ENCODE results near the gene ADGRB2.

Gene ADGRB2, protein sequence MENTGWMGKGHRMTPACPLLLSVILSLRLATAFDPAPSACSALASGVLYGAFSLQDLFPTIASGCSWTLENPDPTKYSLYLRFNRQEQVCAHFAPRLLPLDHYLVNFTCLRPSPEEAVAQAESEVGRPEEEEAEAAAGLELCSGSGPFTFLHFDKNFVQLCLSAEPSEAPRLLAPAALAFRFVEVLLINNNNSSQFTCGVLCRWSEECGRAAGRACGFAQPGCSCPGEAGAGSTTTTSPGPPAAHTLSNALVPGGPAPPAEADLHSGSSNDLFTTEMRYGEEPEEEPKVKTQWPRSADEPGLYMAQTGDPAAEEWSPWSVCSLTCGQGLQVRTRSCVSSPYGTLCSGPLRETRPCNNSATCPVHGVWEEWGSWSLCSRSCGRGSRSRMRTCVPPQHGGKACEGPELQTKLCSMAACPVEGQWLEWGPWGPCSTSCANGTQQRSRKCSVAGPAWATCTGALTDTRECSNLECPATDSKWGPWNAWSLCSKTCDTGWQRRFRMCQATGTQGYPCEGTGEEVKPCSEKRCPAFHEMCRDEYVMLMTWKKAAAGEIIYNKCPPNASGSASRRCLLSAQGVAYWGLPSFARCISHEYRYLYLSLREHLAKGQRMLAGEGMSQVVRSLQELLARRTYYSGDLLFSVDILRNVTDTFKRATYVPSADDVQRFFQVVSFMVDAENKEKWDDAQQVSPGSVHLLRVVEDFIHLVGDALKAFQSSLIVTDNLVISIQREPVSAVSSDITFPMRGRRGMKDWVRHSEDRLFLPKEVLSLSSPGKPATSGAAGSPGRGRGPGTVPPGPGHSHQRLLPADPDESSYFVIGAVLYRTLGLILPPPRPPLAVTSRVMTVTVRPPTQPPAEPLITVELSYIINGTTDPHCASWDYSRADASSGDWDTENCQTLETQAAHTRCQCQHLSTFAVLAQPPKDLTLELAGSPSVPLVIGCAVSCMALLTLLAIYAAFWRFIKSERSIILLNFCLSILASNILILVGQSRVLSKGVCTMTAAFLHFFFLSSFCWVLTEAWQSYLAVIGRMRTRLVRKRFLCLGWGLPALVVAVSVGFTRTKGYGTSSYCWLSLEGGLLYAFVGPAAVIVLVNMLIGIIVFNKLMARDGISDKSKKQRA (N-terminal part only)

DNA sequence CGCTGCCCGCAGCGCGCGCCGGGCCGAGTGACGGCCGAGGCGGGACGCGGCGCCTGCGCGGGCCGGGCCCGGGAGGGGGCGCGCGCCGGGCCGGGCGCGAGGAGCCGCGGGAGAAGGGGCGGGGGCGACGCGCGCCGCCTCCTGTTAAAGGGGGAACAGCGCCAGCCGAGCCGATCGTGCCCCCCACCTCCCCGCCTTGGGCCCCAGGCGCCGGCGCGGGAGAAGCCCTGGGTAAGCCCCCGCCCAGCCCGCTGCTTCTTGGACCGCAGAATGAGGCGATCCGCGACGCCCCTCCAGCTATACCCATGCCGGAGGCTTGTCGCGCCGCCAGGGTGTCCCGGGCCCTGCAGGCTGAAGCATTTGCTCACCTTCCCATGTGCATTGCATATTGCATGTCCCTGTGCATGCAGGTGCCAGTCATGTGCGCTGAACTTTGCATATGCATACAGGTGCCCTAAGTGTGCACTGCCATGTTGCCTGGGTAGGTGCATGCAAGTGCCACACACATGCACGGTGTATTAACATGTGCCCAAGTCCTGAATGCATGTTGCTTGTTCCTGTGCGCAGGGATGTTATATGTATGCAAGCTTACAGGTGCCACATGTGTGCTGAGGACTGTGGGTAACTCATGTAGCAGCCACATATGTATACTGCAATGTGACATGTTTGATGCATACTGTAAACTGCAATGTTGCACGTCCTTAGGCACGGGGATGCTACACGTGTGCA lies at the start of gene ADGRB2:
Gene ADGRB2, minus strand, starts transcription at position 29 of the 729 bp plus-strand sequence. CDS start 7,119 bp downstream, outside the sequence.
- no peaks in the 10 kb centered on the region for H3K9me3 ChIP-seq (ENCODE audit: control insufficient read depth, low read depth, low read length)
- H3K27ac ChIP-seq (ENCODE audit: low read length): no peak within 1 kb of the TSS
- peaks cover 33% of the 10 kb centered on the region for H3K4me1 ChIP-seq (ENCODE audit: control insufficient read depth, low read depth, low read length)
- H3K27me3 ChIP-seq (ENCODE audit: control insufficient read depth, insufficient read depth, low read length): peaks cover 30% of the 10 kb centered on the region
- no peak within 1 kb of the TSS for H3K9ac ChIP-seq (ENCODE audit: low read length)
- no peaks in the 10 kb centered on the region for H3K36me3 ChIP-seq (ENCODE audit: control insufficient read depth, low read depth, low read length)
- H3K4me3 ChIP-seq (ENCODE audit: low read length): peak within 1 kb of the TSS; percentile 65

DNA sequence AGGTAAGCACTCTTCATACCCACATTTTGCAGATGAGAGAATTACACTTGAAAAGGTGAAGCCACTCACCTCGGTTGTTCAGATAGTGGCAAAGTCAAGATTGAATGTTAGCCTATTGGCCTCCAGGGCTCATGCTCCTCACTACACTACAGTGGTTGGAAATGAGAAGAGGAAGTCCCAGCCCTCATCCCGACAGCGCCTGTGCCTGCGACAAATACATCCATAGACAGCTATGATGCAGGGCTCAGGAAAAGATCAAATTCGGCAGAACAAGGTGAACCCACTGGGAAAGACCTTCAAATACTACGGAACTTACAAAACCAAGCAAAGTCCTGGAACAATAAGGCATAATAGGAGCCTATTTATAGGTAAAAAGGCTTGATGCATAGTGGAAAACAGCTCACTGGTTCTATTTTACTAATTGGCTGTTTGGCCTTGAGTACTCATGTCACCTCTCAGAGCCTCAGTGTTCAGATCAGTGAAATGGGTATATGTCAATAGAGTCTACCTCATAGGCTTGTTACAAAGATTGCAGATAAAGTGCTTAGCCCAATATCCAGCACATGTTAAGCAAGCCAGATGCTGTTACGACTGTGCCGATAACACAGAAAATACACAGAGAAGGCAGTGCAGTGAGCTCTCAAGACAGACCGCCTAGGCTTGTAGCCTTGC lies 48.2 kb upstream of the ADGRB2 start:
- Histone ChIP-seq H3K27me3 (ENCODE audit: control insufficient read depth, insufficient read depth, low read length) (no peaks in the 10 kb centered on the region), H3K9me3 (ENCODE audit: control insufficient read depth, low read depth, low read length) (no peaks in the 10 kb centered on the region), H3K9ac (ENCODE audit: low read length) (no peak overlapping the region), H3K4me3 (ENCODE audit: low read length) (no peak overlapping the region), H3K36me3 (ENCODE audit: control insufficient read depth, low read depth, low read length) (no peaks in the 10 kb centered on the region), H3K4me1 (ENCODE audit: control insufficient read depth, low read depth, low read length) (no peaks in the 10 kb centered on the region), H3K27ac (ENCODE audit: low read length) (no peak overlapping the region)

DNA sequence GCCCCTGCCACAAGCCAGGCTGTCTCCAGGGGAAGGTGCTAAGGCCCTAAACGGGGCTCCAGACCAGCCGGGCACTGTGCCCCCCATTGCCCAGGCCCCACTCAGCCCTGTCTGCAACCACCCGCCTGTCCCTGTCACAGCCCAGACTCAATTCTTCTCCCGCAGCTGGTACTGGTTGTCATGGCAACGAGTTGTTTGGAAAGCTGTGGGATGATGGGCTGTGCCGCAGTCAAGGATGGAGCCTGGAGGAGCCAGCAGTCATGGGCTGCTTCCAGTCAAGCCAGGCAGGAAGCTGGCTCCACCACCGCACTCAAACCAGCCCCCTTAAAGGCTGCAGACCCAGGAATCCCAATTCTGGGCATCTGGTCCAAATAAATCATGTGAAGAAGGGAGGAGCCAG lies 47.5 kb upstream of the ADGRB2 start:
- H3K36me3 ChIP-seq (ENCODE audit: control insufficient read depth, low read depth, low read length): no peaks in the 10 kb centered on the region
- H3K27ac ChIP-seq (ENCODE audit: low read length): no peak overlapping the region
- no peaks in the 10 kb centered on the region for H3K9me3 ChIP-seq (ENCODE audit: control insufficient read depth, low read depth, low read length)
- H3K4me1 ChIP-seq (ENCODE audit: control insufficient read depth, low read depth, low read length): no peaks in the 10 kb centered on the region
- no peak overlapping the region for H3K4me3 ChIP-seq (ENCODE audit: low read length)
- H3K27me3 ChIP-seq (ENCODE audit: control insufficient read depth, insufficient read depth, low read length): no peaks in the 10 kb centered on the region
- no peak overlapping the region for H3K9ac ChIP-seq (ENCODE audit: low read length)

- Histone ChIP-seq H3K4me1 (ENCODE audit: control insufficient read depth, low read depth, low read length) (no peaks in the 10 kb centered on the region), H3K4me3 (ENCODE audit: low read length) (no peak overlapping the region), H3K36me3 (ENCODE audit: control insufficient read depth, low read depth, low read length) (no peaks in the 10 kb centered on the region), H3K27ac (ENCODE audit: low read length) (no peak overlapping the region), H3K9me3 (ENCODE audit: control insufficient read depth, low read depth, low read length) (no peaks in the 10 kb centered on the region), H3K27me3 (ENCODE audit: control insufficient read depth, insufficient read depth, low read length) (no peaks in the 10 kb centered on the region), H3K9ac (ENCODE audit: low read length) (no peak overlapping the region)
Measured at GRCh38 chr1:31809698-31810097, 45.6 kb upstream of the ADGRB2 start.

GRCh38 chr1:31807273-31808048 lies 43.3 kb upstream of the ADGRB2 start:
- Histone ChIP-seq H3K27me3 (ENCODE audit: control insufficient read depth, insufficient read depth, low read length) (no peaks in the 10 kb centered on the region), H3K36me3 (ENCODE audit: control insufficient read depth, low read depth, low read length) (no peaks in the 10 kb centered on the region), H3K4me3 (ENCODE audit: low read length) (no peak overlapping the region), H3K9ac (ENCODE audit: low read length) (no peak overlapping the region), H3K9me3 (ENCODE audit: control insufficient read depth, low read depth, low read length) (no peaks in the 10 kb centered on the region), H3K4me1 (ENCODE audit: control insufficient read depth, low read depth, low read length) (no peaks in the 10 kb centered on the region), H3K27ac (ENCODE audit: low read length) (no peak overlapping the region)

DNA sequence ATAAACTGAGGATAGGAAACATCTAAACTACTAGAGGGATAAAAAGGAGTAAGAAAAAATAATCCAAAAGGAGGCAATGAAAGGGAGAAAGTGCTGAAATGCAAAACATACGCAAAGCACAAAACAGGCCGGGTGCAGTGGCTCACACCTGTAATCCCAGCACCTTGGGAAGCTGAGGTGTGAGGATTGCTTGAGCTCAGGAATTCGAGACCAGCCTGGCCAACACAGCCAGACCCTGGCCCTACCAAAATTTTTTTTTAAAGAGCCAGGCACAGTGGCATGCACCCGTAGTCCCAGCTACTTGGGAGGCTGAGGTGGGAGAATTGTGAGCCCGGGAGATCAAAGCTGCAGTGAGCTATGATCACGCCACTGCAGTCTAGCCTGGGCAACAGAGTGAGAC lies 41.2 kb upstream of the ADGRB2 start:
- Histone ChIP-seq H3K27me3 (ENCODE audit: control insufficient read depth, insufficient read depth, low read length) (no peaks in the 10 kb centered on the region), H3K4me3 (ENCODE audit: low read length) (no peak overlapping the region), H3K36me3 (ENCODE audit: control insufficient read depth, low read depth, low read length) (no peaks in the 10 kb centered on the region), H3K27ac (ENCODE audit: low read length) (no peak overlapping the region), H3K9ac (ENCODE audit: low read length) (no peak overlapping the region), H3K4me1 (ENCODE audit: control insufficient read depth, low read depth, low read length) (no peaks in the 10 kb centered on the region), H3K9me3 (ENCODE audit: control insufficient read depth, low read depth, low read length) (no peaks in the 10 kb centered on the region)

GRCh38 chr1:31804098-31804497 lies 40.0 kb upstream of the ADGRB2 start:
- no peaks in the 10 kb centered on the region for H3K27me3 ChIP-seq (ENCODE audit: control insufficient read depth, insufficient read depth, low read length)
- no peak overlapping the region for H3K9ac ChIP-seq (ENCODE audit: low read length)
- no peak overlapping the region for H3K4me3 ChIP-seq (ENCODE audit: low read length)
- H3K27ac ChIP-seq (ENCODE audit: low read length): no peak overlapping the region
- no peaks in the 10 kb centered on the region for H3K4me1 ChIP-seq (ENCODE audit: control insufficient read depth, low read depth, low read length)
- H3K9me3 ChIP-seq (ENCODE audit: control insufficient read depth, low read depth, low read length): no peaks in the 10 kb centered on the region
- no peaks in the 10 kb centered on the region for H3K36me3 ChIP-seq (ENCODE audit: control insufficient read depth, low read depth, low read length)

GRCh38 chr1:31803610-31804009 lies 39.5 kb upstream of the ADGRB2 start:
- Histone ChIP-seq H3K4me3 (ENCODE audit: low read length) (no peak overlapping the region), H3K9ac (ENCODE audit: low read length) (no peak overlapping the region), H3K9me3 (ENCODE audit: control insufficient read depth, low read depth, low read length) (no peaks in the 10 kb centered on the region), H3K4me1 (ENCODE audit: control insufficient read depth, low read depth, low read length) (no peaks in the 10 kb centered on the region), H3K36me3 (ENCODE audit: control insufficient read depth, low read depth, low read length) (no peaks in the 10 kb centered on the region), H3K27me3 (ENCODE audit: control insufficient read depth, insufficient read depth, low read length) (no peaks in the 10 kb centered on the region), H3K27ac (ENCODE audit: low read length) (no peak overlapping the region)

DNA sequence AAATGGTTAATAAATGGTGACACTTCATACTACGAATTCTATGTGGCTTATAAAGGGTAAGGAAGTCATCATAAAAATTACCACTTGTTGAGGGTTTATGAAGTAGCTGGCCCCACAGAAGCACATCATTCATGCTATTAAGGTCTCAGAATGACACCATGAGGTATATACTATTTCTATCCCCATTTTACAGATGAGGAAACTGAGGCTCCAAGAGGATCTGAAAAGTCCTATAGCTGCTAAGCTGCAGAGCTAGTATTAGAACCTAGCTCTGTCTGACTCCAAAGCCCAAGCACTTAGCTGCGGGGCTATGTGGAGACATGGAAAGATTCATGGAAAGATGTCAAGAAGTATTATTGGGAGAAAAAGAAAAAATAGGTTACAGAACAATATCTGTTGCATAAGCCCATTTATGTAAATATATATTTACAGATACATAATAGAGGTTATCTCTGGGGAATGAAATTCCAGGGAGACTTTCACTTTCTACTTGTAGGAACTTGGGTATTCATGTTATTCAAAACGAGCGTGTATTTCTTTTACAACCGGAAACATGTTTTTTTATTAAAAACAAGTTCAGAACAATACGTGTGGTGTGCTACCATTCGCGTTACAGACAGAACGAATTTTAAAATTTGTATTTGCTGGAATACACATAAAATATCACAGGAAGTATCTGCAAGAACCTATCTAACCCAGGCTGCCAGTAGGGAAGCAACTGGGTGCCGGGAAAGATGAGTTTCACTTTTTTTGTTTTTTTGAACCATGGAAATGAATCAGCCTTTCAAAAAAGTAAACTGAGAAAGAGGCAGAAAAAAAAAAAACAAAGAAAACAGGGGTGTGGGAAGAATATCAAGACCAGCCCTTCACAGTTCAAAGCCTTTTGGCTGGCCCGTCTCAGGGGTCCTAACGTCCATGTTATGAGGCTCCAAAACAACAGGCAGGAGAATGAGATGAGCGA lies 38.3 kb upstream of the ADGRB2 start:
- no peak overlapping the region for H3K4me3 ChIP-seq (ENCODE audit: low read length)
- no peak overlapping the region for H3K9ac ChIP-seq (ENCODE audit: low read length)
- no peaks in the 10 kb centered on the region for H3K9me3 ChIP-seq (ENCODE audit: control insufficient read depth, low read depth, low read length)
- no peak overlapping the region for H3K27ac ChIP-seq (ENCODE audit: low read length)
- no peaks in the 10 kb centered on the region for H3K27me3 ChIP-seq (ENCODE audit: control insufficient read depth, insufficient read depth, low read length)
- no peaks in the 10 kb centered on the region for H3K4me1 ChIP-seq (ENCODE audit: control insufficient read depth, low read depth, low read length)
- H3K36me3 ChIP-seq (ENCODE audit: control insufficient read depth, low read depth, low read length): no peaks in the 10 kb centered on the region
